GM18498 (cell line): Measurements from ENCODE around the gene MBD3L5.
"Not testable (repeated sequence)": the region's sequence is repeated elsewhere in the genome, so short reads cannot be mapped to it uniquely, and the experiment has no call there.

ENCODE experiments used
- ATAC-seq: cut with Tn5 transposase; IDR thresholded peaks from one replicate; pipeline ENCODE4 v1.9.1; 2021; ENCODE audit warnings: mild to moderate bottlenecking, moderate library complexity; ENCODE audit not compliant: unreplicated experiment

Gene MBD3L5

GRCh38 chr19:7051421-7051820, 21.0 kb downstream of the MBD3L5 start:
- not testable (repeated sequence) for ATAC-seq

DNA sequence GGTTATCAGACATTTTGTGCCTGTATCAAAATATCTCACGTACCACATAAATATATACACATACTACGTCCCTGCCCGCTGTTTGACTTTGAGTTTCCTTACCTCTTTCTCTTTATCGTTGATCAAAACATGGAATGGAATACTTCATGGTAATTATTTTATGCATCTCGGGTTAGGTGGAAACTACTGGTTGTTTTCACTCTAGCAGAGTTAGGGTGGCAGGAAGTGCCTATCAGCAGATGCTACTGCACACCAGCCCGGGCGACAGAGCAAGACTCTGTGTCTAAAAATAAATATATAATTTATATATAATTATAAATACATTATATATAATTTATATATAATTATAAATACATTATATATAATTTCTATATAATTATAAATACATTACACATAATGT, 22.5 kb downstream of the MBD3L5 start:
- ATAC-seq: not testable (repeated sequence)

DNA sequence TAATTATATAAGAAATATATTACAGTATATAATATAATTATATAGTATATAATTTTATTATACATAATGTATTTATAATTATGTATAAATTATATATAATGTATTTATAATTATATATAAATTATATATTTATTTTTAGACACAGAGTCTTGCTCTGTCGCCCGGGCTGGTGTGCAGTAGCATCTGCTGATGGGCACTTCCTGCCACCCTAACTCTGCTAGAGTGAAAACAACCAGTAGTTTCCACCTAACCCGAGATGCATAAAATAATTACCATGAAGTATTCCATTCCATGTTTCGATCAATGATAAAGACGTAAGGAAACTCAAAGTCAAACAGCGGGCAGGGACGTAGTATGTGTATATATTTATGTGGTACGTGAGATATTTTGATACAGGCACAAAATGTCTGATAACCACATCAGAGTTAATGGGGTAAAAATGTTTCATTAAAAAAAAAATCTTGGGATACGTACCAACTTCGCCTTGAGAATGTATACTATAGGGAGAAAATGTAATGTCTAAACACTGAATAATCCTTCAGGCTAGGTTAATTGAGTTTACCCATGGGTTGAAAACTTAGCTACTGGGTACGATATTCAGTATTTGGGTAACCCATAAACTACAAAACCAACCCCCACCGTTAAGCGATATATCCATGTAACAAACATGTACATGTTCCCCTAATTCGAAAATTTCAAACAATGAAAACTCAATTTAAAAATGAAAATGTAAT, 24.4 kb downstream of the MBD3L5 start:
- not testable (repeated sequence) for ATAC-seq

DNA sequence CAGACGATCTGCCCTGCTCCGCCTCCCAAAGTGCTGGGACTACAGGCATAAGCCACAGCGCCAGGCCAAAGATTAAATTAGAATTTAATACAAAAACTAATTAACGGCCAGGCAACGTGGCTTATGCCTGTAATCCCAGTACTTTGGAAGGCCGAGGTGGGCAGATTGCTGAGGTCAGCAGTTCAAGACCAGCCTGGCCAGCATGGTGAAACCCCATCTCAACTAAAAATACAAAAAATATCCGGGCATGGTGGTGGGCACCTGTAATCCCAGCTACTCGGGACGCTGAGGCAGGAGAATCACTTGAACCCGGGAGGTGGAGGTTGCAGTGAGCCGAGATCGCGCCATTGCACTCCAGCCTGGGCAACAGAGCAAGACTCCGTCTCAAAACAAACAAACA, 25.3 kb downstream of the MBD3L5 start:
- not testable (repeated sequence) for ATAC-seq

DNA sequence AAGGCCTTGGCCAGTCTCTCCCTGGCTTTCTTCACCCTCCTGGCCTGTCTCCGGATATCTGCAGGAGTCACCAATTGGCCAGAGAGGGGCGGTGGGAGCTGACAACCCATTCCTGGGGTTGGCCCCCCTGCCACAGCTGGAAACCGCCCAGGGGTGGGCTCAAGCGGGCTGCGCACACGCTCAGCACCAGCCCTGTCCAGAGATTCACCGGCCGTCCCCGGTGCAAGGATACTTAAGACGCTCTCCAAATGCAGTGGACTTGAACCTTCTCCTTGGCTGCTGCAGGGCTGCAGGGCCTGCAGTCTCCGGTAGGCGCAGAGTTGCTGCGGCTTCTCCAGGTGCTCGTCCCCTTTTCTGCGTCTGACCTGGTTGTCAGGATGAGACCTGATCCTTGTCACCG, 26.0 kb downstream of the MBD3L5 start:
- ATAC-seq: not testable (repeated sequence)

GRCh38 chr19:7058576-7058975, 28.2 kb downstream of the MBD3L5 start, which contains the start of gene MBD3L3:
TSS of gene MBD3L3 (minus strand) at chr19:7058676. CDS start at chr19:7058605, 71 bp downstream.
- not testable (repeated sequence) for ATAC-seq

DNA sequence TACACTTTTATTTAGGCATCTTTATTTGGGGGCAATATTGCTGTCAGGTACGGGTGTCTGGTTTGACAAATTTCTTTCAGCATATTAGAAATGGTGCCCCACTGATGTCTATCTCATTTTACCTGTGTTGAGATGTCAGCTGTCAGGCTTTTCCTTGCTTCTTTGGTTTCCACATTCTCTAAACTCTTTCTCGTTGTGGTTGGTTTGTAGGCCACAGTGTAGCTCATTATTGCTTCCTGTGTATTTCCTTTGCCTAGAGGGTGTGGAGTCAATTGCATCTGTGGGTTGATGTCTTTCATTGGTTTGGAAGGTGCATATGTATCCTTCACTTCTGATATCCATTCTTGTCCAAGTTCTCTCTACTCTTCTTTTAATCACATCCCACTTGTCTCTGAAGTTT, 29.6 kb downstream of the MBD3L5 start:
- not testable (repeated sequence) for ATAC-seq

DNA sequence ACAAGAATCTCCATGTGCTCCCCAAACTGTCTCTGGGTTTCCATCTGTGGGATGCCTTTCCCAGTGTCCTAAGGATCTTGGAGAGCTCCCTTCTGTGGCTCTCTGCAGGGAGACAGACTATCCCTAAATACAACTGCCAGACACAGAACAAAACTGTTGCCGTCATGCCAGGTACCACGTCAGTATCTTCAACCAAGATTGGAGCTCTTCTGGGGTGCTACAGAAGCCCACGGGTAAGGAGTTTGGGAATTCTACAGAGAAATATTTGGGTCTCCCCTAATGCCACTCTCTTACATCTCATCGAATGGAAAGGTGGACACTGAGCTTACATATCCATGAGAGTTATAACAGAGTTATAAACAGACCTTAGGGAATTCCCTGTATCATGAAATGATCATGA, 33.0 kb downstream of the MBD3L5 start:
- no peak for ATAC-seq

DNA sequence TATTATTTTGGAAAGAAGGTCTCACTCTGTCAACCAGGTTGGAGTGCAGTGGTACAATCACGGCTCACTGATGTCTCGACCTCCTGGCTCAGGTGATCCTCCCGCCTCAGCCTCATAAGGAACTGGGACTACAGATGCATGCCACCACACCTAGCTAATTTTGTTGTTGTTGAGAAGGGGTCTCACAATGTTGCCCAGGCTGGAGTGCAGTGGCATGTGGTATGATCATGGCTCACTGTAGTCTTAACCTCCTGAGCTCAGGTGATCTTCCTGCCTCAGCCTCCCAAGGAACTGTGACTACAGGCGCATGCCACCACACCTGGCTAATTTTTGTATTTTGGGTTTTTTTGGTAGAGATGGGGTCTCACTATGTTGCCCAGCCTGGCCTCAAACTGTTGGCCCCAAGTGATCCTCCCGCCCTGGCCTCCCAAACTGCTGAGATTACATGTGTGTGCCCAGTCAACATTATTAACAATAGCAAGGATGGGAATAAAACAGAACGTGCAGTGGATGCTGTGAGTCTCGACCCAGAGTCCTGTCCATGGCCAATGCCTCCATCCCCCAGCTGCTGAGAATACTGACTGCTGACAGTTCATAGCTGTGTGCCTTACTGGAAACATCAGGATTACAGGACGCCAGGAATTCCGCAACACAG, 33.5 kb downstream of the MBD3L5 start:
- ATAC-seq: no peak

- ATAC-seq: not testable (repeated sequence)
Measured at GRCh38 chr19:7067122-7067521, 36.7 kb downstream of the MBD3L5 start.

DNA sequence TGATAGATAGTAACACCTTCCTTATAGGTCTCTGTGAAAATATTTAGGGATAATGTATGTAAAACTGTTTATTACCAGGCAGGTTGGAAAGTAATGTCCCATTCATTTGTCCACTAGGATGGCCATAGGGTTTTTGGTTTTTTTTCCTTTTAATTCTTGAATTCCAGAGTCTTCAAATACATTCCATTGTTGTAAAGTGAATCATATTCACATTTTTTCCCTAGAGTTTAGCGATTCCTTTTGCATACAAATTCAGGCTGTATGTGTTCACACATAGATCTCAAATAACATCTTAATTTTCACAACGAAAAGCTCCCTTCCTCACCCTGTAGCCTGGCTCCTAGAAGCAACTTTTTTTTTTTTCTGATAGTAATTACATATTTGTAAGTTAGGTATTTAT, 37.3 kb downstream of the MBD3L5 start:
- ATAC-seq: no peak

DNA sequence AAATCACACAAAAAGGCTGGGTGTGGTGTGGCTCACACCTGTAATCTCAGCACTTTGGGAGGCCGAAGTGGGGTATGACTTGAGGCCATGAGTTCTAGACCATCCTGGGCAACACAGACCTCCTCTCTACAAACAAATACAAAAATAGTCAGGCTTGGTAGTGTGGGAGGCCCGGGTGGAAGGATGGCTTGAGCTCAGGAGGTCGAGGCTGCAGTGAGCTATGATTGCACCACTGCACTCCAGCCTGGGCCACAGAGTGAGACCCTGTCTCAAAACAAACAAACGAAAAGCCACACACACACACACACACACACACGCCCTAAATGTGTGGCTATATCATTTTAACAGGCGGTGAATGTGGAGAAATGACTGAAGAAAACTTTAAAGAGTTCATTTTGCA, 38.2 kb downstream of the MBD3L5 start:
- ATAC-seq: no peak

- ATAC-seq: peak; percentile 96
Measured at GRCh38 chr19:7069042-7069903, 38.9 kb downstream of the MBD3L5 start, which contains the start of gene ZNF557. TSS of gene ZNF557 (plus strand) at chr19:7069703. CDS start at chr19:7075075, 5,372 bp downstream.

- ATAC-seq: no peak
Measured at GRCh38 chr19:7069904-7070226, 39.5 kb downstream of the MBD3L5 start.

DNA sequence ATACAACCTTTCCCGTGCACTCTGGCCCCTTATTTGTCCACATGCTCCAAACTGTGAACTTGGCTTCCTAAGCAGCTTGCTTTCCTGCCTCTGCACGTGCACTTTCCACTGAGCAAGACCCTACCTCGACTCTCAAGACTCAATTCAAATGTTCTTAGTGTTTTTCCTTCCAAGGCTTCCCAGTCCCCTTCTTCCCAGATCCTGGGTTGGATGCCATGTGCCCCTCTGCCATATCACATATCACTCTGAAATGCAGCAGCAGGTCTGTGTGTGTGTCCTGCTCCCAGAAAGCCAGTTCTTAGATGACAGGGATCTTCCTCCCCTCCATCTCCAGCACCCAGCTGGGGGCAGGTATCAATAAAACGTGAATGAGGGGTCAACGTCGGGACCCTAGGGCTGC, 42.2 kb downstream of the MBD3L5 start:
- no peak for ATAC-seq

GRCh38 chr19:7074705-7075282, 44.4 kb downstream of the MBD3L5 start:
- no peak for ATAC-seq

DNA sequence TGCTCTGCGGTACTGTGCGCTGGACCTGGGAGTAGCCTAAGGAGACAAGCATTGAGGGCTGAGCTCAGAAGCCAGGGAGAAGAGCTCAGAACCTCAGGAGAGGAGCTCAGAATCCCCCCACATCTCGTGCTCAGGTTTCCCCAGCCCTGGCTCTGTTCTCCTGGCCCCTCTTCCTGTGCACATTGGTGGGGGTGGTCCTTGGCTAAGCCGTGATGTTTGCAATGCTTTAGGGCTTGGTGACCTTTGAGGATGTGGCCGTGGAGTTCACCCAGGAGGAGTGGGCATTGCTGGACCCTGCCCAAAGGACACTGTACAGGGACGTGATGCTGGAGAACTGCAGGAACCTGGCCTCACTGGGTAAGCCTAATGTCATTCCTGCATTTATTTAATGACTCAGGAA, 45.8 kb downstream of the MBD3L5 start:
- no peak for ATAC-seq

GRCh38 chr19:7078008-7078407, 47.6 kb downstream of the MBD3L5 start:
- ATAC-seq: no peak
